Activated T-helper 1 cell treated with anti-CD3 and anti-CD28 coated beads, Interleukin-12 subunit alpha, Interleukin-12 subunit beta, Interleukin-2, Interleukin-4 antibody, amounts not matched to agents 30 ng/mL and 10 ng/mL and 1 ng/mL, durations not matched to agents 14 hours and 24 hours and 36 hours (primary cell): ENCODE data around the gene LRRC71. TPM values are rescaled to one million over a fixed set of nuclear protein-coding genes. Genes with fewer than 3 reads are reported as not detected.

Source experiments
- total RNA-seq: library from RNA; stranded (reverse); gene quantifications from 2 replicates; pipeline ENCODE4 v1.2.3, GENCODE V29; 2022

The LRRC71 gene
- total RNA-seq, 1 donor from 2014 or later: not detected

Other genes starting within 250 kb of the LRRC71 start
- gene NES, start 243.2 kb upstream of the LRRC71 start, total RNA-seq: not detected in 2 replicates
- gene CRABP2, start 215.0 kb upstream of the LRRC71 start, total RNA-seq: 1.4 and 1.6 TPM in 2 replicates
- 31.6 and 38.9 TPM in 2 replicates for gene METTL25B, start 192.2 kb upstream of the LRRC71 start, total RNA-seq
- gene ISG20L2, start 191.9 kb upstream of the LRRC71 start, total RNA-seq: 73.7 and 81.5 TPM in 2 replicates
- 132 and 135 TPM in 2 replicates for gene MRPL24, start 179.5 kb upstream of the LRRC71 start, total RNA-seq
- gene HDGF, start 169.0 kb upstream of the LRRC71 start, total RNA-seq: 371 and 374 TPM in 2 replicates
- gene PRCC, start 153.1 kb upstream of the LRRC71 start, total RNA-seq: 117 TPM in 2 replicates
- gene SH2D2A, start 103.8 kb upstream of the LRRC71 start, total RNA-seq: 283 and 286 TPM in 2 replicates
- 0.65 and 0.78 TPM in 2 replicates for gene INSRR, start 61.5 kb upstream of the LRRC71 start, total RNA-seq
- 49.1 and 49.8 TPM in 2 replicates for gene NTRK1, start 59.8 kb upstream of the LRRC71 start, total RNA-seq
- 0.36 and 0.51 TPM in 2 replicates for gene PEAR1, start 26.9 kb upstream of the LRRC71 start, total RNA-seq
- gene ARHGEF11, start 125.1 kb downstream of the LRRC71 start, total RNA-seq: 3.2 and 4.2 TPM in 2 replicates
- not detected in 2 replicates for gene ETV3L, start 179.2 kb downstream of the LRRC71 start, total RNA-seq
- 47.6 and 51.3 TPM in 2 replicates for gene ETV3, start 217.8 kb downstream of the LRRC71 start, total RNA-seq